WERI-Rb-1 (cell line): ENCODE results near the gene CBX2.

Experiments used
- DNase-seq: peaks from one replicate; pipeline ENCODE4 v3.0.0-alpha.2; 2020
- H3K27ac ChIP-seq: fragments of 250-450 bp; sonication (Bioruptor Pico); 2 replicates; pipeline ENCODE4 v1.5.1; 2020; ENCODE audit warnings: mild to moderate bottlenecking, moderate library complexity
- H3K27me3 ChIP-seq: fragments of 250-450 bp; sonication (Bioruptor Pico); 2 replicates; pipeline ENCODE4 v1.5.1; 2021; ENCODE audit warnings: mild to moderate bottlenecking, low read depth, moderate library complexity; ENCODE audit not compliant: insufficient read depth, severe bottlenecking
- H3K36me3 ChIP-seq: fragments of 250-450 bp; sonication (Bioruptor Pico); 2 replicates; pipeline ENCODE4 v1.5.1; 2020; ENCODE audit warnings: mild to moderate bottlenecking, moderate library complexity
- H3K4me3 ChIP-seq: 2 replicates; pipeline ENCODE4 v1.5.1; 2011; ENCODE audit warnings: low read depth, mild to moderate bottlenecking, control low read depth, low read length
- H3K9me3 ChIP-seq: fragments of 250-450 bp; sonication (Bioruptor Pico); 2 replicates; pipeline ENCODE4 v1.5.1; 2021; ENCODE audit warnings: mild to moderate bottlenecking, moderate library complexity; ENCODE audit not compliant: severe bottlenecking
- CTCF ChIP-seq: IDR thresholded peaks from 2 replicates; pipeline ENCODE4 v1.5.1; 2011; ENCODE audit warnings: low read depth, mild to moderate bottlenecking, control low read depth, inconsistent platforms, low read length

CBX2 gene

DNA sequence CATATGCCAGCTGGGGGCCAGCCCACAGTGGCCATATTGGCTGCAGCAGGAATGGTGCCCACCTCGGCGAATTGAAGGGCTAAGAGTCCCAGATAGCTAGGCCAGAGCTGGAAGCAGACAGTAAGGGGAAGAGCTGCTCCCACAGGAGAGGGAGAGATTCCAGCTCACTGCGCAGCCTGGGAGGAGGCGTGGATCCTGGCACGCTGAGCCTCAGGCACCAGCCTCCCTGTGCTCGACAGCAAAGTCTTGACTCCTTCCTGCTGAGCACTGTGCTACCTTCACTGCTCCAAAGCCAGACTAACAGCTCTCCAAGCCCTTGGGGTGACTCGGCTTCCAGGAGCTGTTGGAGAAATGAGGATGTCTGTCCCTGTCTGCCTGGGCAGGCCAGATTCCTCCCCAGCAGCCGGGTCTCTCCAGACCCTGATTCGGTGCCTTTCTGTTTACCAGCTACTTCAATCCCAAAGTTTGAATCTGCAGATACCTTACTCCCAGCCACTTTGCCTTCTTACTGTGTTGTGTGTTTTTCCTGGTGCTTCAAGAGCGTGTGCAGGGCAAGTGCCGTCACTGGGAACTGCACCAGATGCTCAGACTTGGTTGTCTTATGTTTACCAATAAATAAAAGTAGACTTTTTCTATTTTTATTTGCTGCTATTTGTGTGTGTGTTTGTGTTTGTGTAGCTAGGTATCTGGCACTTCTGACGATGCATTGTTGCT lies 9.1 kb downstream of the CBX2 start:
- no peak for DNase-seq
- Histone ChIP-seq H3K36me3 (peaks cover 50% of the 10 kb centered on the region), H3K27me3 (no peaks in the 10 kb centered on the region), H3K27ac (no peak overlapping the region), H3K9me3 (no peaks in the 10 kb centered on the region), H3K4me3 (no peak overlapping the region)
- TF ChIP-seq CTCF: no peak

GRCh38 chr17:79788455-79788854 lies 10.5 kb downstream of the CBX2 start:
- Histone ChIP-seq H3K27me3 (no peaks in the 10 kb centered on the region), H3K36me3 (peaks cover 39% of the 10 kb centered on the region), H3K9me3 (no peaks in the 10 kb centered on the region), H3K27ac (no peak overlapping the region), H3K4me3 (no peak overlapping the region)
- no peak for TF ChIP-seq CTCF
- DNase-seq: no peak

DNA sequence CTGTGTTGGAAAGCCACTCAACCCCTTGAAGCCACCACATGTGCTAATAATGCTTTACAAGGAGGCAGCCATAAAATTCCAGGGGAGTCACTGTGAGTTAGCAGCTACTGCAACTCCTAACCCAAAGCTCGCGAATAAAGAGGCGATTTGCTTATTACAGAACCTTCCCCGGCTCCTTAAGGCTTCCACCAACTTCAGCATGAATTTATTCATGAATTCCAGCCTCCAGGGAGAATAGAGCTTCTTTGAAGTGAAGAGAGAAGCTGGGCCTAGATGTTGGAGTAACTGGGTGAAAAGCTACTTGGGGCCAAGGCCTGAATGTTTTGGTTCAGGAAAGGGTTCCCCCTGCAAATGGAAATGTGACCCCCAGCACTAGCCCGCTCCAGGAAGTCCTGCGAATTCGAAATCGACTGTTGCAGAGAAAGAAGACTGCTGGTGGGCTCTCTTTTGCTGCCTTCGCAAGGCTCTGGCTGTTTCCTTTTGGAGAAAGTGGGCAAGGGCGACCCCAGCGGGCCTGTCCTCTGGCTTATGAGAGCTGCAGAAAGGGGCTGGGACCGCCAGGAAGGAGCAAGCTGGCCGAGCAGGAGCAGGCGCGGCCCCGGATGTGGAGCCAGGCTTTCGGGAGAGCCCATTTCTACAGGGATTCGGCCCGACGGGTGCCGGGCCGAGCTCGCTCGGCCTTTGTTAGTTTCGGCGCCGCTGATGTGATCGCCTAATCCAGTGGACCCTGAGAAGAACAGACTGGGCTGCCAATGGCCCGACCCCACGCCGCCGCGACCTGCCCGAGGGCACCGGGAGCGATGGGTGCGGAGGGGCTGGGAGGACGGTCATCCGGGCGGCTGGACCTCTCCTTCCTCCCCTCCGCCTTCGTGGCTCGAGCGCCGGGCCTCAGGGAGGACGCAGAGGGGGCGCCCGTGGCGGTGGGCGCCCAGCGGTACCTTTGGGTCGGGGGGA lies 11.3 kb downstream of the CBX2 start:
- H3K27me3 ChIP-seq: no peaks in the 10 kb centered on the region
- no peak overlapping the region for H3K27ac ChIP-seq
- no peak for TF ChIP-seq CTCF
- H3K4me3 ChIP-seq: peak overlapping the region; percentile 58
- H3K36me3 ChIP-seq: peaks cover 37% of the 10 kb centered on the region
- DNase-seq: peak; percentile 76
- H3K9me3 ChIP-seq: no peaks in the 10 kb centered on the region

DNA sequence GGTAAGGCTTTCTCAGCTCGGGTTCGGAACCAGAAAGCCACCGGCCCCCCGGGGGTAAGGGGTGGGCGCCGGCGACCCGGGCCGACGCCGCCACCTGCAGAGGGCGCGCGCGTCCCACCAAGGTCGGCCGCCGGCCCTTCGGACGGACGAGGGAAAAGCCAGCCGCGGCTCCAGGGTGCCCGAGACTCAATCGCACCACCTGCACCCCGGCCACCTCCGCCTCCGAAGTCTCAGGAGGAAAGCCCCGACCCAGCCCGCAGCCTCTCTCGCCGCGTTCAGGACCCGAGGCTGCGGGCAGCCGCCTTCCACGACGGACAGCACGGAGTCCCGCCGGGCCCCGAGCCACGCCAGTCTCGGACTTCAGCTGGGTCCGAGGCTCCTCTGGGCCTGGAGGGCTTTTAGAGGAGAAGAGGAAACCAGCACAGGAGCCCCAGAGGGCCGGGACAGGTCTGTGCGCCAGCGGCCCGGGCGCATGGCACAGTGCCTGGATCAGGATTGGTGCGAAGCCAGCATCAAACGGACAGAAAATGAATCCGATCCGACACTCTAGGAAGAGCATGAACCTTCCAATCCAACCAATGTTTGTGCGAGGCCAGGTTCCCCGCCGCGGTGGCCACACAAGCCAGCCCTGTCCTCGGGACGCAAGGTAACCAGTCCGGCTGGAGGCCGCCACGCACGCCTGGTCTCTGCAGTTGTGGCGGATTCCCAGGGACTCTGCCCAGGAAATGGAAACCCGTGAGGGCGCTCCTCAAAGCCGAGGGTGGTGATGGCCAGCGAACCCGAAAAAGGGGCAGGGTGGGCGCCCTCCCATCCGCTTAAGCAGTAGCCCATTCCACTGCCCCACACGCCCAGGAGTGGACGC lies 12.2 kb downstream of the CBX2 start:
- Histone ChIP-seq H3K27ac (no peak overlapping the region; the same call in 1 of the 2 replicates), H3K4me3 (peak overlapping the region; percentile 58), H3K36me3 (peaks cover 37% of the 10 kb centered on the region), H3K27me3 (no peaks in the 10 kb centered on the region), H3K9me3 (no peaks in the 10 kb centered on the region)
- DNase-seq: peak; percentile 78
- TF ChIP-seq CTCF: peak; percentile 81

GRCh38 chr17:79790805-79791734 lies 13.1 kb downstream of the CBX2 start:
- no peak for TF ChIP-seq CTCF
- no peak overlapping the region for H3K4me3 ChIP-seq
- no peaks in the 10 kb centered on the region for H3K9me3 ChIP-seq
- no peak overlapping the region for H3K27ac ChIP-seq
- H3K27me3 ChIP-seq: no peaks in the 10 kb centered on the region
- no peak for DNase-seq
- H3K36me3 ChIP-seq: peaks cover 35% of the 10 kb centered on the region
